DLD1 (cell line): ENCODE data around the gene ITPKC.

Source experiments
- in situ Hi-C: cut with HindIII; loops from 2 replicates; pipeline ENCODE4 v1.10.0; 2017; ENCODE audit warnings: low sequenced_read_pairs

Gene ITPKC

GRCh38 chr19:40786060-40787037 lies 69.4 kb downstream of the ITPKC start:
- in situ Hi-C loops = no loop called here
